Stimulated activated CD8-positive, alpha-beta memory T cell treated with anti-CD3 and anti-CD28 coated beads, Interleukin-4, amount 100 ng/mL, for 48 hours (primary cell): Measurements from ENCODE around the gene DBI.

Experiments
- DNase-seq: peaks from one replicate; pipeline ENCODE4 v3.0.0-alpha.2; 2020

The DBI gene

GRCh38 chr2:119366649-119367471 is at the start of gene DBI, which contains the start of gene C2orf76:
Gene DBI (plus strand): TSS chr2:119366977. CDS start chr2:119367052, 75 bp downstream.
Gene C2orf76 (minus strand): TSS chr2:119366834. CDS start chr2:119339959, 26,875 bp downstream.
- peak; percentile 93 for DNase-seq

DNA sequence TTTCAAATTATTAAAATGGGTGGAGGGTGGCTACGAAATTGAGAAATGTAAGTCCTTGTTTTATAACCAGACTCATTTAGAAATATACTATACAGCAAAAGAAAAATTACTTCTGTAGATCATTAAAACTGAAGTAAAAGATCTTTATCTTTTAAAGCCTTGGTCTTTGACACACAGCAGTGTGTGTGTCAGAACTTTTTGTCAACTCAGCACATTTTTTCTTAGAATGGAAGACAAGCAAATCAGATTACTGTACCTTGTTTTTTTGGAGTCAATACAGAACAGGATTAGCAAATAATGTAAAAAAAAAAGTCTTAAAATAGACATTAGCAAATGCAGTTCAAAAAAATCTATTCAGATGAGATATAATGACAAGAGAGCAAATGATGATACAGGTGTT is 49.2 kb upstream of the DBI start:
- DNase-seq, result no peak

DNA sequence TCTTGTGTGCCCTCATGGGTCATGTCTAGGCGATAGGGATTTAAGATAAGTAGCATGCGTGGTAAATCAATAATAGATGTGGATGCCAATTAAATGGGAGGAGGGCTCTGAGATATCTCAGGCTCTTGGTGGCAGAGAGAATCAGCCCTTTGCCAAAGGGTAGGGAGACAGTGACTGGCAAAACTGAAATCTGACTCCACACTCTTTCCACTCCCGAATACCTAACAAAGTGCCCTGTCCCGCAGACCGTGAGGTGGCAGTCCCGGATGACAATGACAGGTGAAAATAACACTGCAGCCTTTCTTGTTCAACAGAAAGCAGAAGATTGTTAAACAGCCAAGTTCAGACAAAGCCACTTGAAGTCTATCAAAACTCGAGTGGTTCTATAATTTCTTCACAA is 47.2 kb upstream of the DBI start:
- DNase-seq, result no peak

- no peak for DNase-seq
Observed at GRCh38 chr2:119323459-119323858, 43.3 kb upstream of the DBI start.

DNA sequence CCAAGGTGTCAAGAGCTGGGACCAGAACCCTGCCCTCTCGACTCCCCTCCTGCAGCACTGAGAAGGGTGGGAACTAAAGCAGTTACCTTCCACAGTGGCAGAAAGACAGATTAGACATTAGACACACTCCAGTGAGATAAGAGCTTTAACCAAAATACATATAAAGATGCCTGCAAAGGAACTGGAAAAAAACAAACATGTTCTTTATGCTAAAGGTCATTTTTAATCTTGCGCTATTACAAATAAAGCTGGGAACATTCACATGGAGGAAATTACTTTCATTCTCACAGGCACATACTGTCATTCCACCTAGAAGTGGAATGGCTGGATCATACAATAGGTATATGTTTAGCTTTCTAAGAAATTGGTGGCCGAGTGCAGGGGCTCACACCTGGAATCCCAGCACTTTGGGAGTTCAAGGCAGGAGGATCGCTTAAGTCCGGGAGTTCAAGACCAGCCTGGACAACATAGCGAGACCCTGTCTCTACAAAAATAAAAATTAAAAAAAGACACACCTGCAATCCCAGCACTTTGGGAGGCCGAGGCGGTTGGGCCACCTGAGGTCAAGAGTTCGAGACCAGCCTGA is 42.0 kb upstream of the DBI start:
- DNase-seq, result no peak

GRCh38 chr2:119326938-119327337 is 39.8 kb upstream of the DBI start:
- DNase-seq, result no peak

DNA sequence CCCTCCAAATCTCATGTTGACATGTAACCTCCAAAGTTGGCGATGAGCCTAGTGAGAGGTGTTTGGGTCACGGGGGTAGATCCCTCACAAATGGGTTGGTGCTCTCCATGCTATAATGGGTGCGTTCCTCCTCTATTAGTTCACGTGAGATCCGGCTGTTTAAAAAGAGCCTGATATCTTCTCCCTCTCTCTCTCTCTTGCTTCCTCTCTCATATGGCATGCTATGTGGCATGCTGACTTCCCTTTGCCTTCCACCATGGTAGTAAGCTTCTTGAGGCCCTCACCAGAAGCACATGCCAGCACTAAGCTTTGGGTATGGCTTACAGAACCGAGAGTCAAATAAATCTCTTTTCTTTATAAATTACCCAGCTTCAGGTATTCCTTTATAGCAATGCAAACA is 39.3 kb upstream of the DBI start:
- no peak for DNase-seq

GRCh38 chr2:119332953-119333352 is 33.8 kb upstream of the DBI start:
- no peak for DNase-seq

- DNase-seq, result no peak
Observed at GRCh38 chr2:119333360-119333759, 33.4 kb upstream of the DBI start.

DNA sequence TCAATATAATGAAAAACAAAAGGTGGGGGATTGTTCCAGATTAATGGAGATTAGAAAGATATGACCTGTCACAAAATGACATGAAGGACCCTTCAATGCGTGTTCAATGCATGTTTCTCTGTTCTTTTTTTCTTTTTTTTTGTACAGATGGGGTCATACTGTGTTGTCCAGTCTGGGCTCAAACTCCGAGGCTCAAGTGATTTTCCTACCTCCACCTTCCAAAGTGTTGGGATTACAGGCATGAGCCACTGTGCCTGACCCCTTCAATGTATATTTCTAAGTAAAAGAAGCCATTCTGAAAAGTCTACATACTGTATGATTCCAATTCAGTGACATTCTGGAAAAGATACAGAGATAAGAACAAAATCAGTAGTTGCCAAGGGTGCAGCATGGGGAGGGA is 32.9 kb upstream of the DBI start:
- no peak for DNase-seq

DNA sequence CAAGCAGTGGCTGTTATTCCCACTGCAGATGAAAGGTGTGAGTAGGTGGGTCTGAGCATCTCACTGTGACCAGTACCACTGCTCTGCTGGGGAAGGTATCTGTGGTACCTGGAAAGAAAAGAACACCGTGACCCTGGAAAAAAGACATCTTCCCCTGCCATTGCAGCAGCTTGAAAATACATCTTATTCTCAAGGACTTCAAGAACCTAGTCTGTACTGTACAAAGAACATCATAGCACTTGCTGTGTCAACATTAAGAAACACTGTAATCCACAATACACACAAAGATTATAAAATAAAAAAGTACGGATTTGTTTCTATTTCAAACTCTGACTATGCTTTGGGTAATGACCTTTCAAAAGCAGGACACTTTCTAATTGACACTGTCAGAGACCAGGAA is 29.0 kb upstream of the DBI start:
- DNase-seq, result no peak

- DNase-seq, result no peak
Observed at GRCh38 chr2:119338272-119338671, 28.5 kb upstream of the DBI start.

GRCh38 chr2:119338826-119339561 is 27.8 kb upstream of the DBI start:
- peak; percentile 36 for DNase-seq

GRCh38 chr2:119339562-119339923 is 27.2 kb upstream of the DBI start:
- no peak for DNase-seq

GRCh38 chr2:119341684-119342083 is 25.1 kb upstream of the DBI start:
- DNase-seq, result no peak

DNA sequence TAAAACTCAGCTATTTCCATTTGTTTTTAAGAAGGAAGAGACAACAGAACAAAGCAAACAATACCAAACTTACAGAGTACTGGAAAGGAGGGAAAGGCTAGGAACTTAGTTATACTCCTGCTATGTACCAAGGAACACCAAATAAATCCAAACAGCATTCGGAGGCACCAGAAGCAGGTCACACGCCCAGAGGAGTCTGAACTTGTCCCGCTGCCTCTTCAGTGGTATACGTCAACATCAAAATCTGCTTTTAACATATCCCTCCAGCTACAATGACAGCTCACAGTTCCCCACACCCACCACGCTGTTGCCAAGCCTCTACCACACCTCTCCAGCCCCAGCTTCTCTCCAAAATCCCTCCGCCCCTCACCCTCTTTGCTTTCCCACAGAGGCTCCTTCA is 17.5 kb upstream of the DBI start:
- DNase-seq, result no peak

- DNase-seq, result no peak
Observed at GRCh38 chr2:119350311-119350998, 16.3 kb upstream of the DBI start.

GRCh38 chr2:119352357-119352756 is 14.4 kb upstream of the DBI start:
- DNase-seq, result no peak

- no peak for DNase-seq
Observed at GRCh38 chr2:119354860-119355259, 11.9 kb upstream of the DBI start.

DNA sequence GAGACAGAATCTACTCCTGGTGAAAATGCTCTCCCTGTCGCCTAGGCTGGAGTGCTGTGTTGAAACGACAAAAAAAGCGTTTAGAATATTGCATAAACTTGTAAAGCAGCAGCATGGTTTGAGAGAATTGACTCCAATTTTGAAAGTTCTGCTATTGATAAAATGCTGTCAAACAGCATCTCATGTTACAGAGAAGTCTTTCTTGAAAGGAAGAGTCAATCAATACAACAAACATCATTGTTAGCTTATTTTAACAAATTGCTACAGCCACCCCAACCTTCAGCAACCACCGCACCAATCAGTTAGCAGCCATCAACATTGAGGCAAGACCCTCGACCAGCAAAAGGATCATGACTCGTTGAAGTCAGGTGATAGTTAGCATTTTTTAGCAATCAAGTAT is 7.0 kb upstream of the DBI start:
- no peak for DNase-seq

DNA sequence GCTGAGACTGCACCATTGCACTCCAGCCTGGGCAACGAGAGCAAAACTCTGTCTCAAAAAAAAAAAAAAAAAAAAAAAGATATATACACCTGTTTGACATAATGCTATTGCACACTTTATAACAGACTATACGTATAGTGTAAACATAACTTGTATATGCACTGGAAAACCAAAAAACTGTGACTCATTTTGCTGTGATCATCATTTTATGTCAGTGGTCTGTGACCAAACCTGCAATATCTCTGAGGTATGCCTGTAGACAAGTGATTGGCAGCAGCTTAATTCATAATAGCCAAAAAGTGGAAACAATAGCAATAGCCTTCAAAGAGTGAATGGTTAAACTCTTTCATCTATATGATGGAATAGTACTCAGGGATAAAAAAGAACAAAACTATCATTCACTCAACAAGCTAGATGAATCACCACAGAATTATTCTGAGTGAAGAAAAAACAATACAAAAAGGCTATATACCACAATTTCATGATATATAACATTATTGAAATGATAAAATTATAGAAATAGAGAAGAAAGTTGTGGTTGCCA is 6.3 kb upstream of the DBI start:
- no peak for DNase-seq

GRCh38 chr2:119364798-119365197 is 2.0 kb upstream of the DBI start:
- DNase-seq, result no peak

DNA sequence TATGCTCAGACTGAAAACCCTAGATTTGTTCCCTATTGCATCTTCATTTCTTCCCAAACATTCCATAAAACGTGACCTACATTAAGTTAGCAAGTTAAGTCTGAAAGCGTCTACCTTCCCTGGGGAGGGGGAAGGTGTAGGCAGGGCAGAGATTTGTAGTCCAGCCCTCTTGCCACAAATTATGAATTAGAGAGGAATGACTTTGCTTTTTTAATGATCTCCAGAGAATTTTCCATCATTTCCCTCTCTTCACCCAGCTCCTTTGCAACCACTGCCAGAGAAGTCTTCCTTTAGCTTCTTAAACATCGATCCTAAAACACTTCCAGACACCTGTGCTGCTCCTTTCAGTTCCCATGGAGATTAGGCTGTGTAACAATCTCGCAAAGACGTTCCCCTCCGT is 1.3 kb upstream of the DBI start:
- DNase-seq, result no peak
